ENCODE measurements around the gene RGS13.

The RGS13 gene

DNA sequence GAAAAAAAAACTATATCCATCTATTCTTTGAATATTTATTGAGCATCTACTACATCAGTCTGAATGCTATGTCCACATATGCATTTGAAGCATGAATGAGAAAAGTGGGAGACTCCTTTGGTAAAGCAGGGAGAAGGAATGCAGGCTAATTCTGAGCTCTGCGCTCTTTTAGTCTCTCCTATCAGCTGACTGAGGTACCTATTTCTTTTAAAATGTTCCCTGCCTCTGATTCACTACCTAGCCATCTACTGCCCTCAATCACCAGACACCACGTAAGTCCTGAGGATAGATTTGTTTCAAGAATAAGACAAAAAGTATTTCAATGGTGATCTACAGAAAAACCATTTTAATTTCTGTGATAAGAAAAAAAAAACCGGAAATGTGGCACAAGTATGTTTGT lies 3.8 kb upstream of the RGS13 start:
- Histone ChIP-seq H3K27ac (no peak overlapping the region), H3K9ac (no peak overlapping the region), H3K4me3 (ENCODE audit: low read depth, low read length) (no peak overlapping the region), H3K4me2 (ENCODE audit: low read length) (no peak overlapping the region), H3K36me3 (ENCODE audit: control insufficient read depth, insufficient read depth, low read length) (no peaks in the 10 kb centered on the region), H2AFZ (no peak overlapping the region), H3K79me2 (no peaks in the 10 kb centered on the region), H3K9me3 (ENCODE audit: control insufficient read depth, low read length) (no peaks in the 10 kb centered on the region), H3K4me1 (no peaks in the 10 kb centered on the region), H3K27me3 (ENCODE audit: control insufficient read depth, insufficient read depth, low read length) (no peaks in the 10 kb centered on the region)
- TF ChIP-seq, protein P1, sequence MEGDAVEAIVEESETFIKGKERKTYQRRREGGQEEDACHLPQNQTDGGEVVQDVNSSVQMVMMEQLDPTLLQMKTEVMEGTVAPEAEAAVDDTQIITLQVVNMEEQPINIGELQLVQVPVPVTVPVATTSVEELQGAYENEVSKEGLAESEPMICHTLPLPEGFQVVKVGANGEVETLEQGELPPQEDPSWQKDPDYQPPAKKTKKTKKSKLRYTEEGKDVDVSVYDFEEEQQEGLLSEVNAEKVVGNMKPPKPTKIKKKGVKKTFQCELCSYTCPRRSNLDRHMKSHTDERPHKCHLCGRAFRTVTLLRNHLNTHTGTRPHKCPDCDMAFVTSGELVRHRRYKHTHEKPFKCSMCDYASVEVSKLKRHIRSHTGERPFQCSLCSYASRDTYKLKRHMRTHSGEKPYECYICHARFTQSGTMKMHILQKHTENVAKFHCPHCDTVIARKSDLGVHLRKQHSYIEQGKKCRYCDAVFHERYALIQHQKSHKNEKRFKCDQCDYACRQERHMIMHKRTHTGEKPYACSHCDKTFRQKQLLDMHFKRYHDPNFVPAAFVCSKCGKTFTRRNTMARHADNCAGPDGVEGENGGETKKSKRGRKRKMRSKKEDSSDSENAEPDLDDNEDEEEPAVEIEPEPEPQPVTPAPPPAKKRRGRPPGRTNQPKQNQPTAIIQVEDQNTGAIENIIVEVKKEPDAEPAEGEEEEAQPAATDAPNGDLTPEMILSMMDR (IDR thresholded peaks at IDR 0.05) = no peak

DNA sequence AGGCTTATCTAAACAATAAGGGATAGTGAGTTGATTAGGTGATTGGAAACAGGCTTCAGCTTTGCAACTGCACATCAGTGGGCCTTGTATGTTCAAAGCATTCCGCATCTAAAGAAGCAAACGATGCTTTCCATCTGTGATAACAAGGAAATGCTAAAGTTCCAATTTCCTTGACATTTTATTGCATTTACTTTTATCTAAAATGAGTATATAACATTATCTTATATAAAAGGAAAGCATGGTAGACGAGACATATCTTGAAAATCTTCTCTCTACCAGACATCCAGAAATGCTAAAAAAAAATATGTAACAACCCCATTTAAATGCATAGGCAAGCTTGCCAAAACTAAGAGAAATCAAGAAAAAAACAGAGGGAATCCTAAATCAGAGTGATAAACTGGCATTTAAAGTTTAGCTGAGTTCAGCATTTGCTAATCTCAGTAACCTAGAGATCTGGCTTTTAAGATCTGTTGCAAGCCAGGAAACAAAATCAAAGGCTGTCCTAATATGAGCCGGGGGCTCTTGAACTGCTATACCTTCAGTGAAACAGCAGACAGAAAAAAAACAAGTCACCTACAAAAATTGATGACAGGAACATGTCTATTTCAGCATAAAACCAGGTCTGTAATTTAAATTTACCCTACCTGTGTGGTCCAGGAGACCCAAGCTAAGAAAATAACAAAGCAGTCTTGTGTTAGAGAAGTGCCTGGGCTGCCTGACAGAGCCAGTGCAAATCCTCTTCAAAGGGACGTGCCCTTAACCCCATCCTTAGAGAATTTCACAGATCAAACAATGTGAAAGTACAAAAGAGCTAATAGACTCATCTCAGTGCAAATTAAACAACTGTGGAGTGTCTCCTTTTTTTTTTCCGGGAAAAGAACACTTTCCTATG lies 3.1 kb upstream of the RGS13 start:
- no peaks in the 10 kb centered on the region for H3K4me1 ChIP-seq
- no peak overlapping the region for H3K4me2 ChIP-seq (ENCODE audit: low read length)
- H3K27ac ChIP-seq = no peak overlapping the region
- no peaks in the 10 kb centered on the region for H3K36me3 ChIP-seq (ENCODE audit: control insufficient read depth, insufficient read depth, low read length)
- no peaks in the 10 kb centered on the region for H3K79me2 ChIP-seq
- TF ChIP-seq, protein P1 (IDR thresholded peaks at IDR 0.05) = no peak
- no peaks in the 10 kb centered on the region for H3K27me3 ChIP-seq (ENCODE audit: control insufficient read depth, insufficient read depth, low read length)
- H3K9ac ChIP-seq = no peak overlapping the region
- H3K9me3 ChIP-seq (ENCODE audit: control insufficient read depth, low read length) = no peaks in the 10 kb centered on the region
- H3K4me3 ChIP-seq (ENCODE audit: low read depth, low read length) = no peak overlapping the region
- H2AFZ ChIP-seq = no peak overlapping the region

DNA sequence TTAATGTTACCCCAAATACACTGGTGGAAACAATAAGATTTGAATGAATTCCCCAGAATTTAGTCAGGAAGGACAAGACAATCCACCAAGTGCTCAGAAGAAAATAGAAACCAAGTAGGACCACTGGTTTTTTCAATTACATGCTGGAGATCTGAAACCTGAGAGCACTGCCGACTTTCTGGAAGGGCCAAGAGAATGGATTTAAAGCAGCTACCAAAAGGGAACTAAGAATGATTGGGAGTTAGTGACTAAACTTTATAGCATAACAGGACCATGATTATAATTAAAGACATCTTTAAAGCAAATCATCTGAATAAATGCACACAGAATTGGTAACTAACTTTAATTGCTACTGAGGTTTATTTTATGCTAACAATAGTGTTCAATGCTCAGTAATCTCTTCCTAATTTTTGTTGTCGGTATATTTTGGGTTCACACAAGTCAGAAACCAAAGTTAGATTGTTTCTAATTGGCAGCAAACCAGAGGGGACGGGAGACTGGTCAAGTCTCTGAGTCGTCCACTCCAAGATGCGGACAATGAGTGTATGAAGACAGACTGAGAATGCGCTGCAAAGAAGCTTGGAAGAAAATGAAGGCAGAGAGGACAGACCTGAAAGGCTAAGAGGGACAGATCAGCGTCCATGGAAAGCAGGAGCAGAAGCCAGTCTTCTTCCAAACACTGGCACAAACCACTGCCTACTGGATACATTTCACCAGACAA lies 2.3 kb upstream of the RGS13 start:
- H3K27ac ChIP-seq = no peak overlapping the region
- no peaks in the 10 kb centered on the region for H3K9me3 ChIP-seq (ENCODE audit: control insufficient read depth, low read length)
- H3K4me1 ChIP-seq = no peaks in the 10 kb centered on the region
- H3K27me3 ChIP-seq (ENCODE audit: control insufficient read depth, insufficient read depth, low read length) = no peaks in the 10 kb centered on the region
- H3K4me2 ChIP-seq (ENCODE audit: low read length) = no peak overlapping the region
- no peaks in the 10 kb centered on the region for H3K36me3 ChIP-seq (ENCODE audit: control insufficient read depth, insufficient read depth, low read length)
- TF ChIP-seq, protein P1 (IDR thresholded peaks at IDR 0.05) = no peak
- H3K4me3 ChIP-seq (ENCODE audit: low read depth, low read length) = no peak overlapping the region
- no peak overlapping the region for H3K9ac ChIP-seq
- H2AFZ ChIP-seq = no peak overlapping the region
- no peaks in the 10 kb centered on the region for H3K79me2 ChIP-seq

DNA sequence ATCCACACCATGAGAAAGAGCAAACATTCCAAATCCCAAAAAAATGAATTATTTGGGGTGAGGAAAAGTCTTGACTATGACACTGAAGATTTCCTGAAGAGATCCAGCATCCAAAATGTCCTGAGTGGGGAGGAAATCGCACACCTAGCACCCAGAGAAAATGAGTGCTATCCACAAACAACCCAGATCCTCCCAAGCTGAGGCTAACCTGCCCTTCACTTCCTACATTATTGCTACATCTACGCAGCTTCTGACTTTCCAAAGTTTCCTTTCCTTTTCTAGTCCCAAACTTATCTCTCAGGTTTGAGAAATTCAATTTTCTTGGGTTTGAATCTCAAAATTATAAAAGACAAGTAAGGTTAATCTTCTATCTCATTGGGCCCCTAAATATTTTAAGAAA lies 906 bp upstream of the RGS13 start:
- TF ChIP-seq, protein P1 (IDR thresholded peaks at IDR 0.05) = no peak
- no peak overlapping the region for H3K4me3 ChIP-seq (ENCODE audit: low read depth, low read length)
- no peaks in the 10 kb centered on the region for H3K9me3 ChIP-seq (ENCODE audit: control insufficient read depth, low read length)
- no peaks in the 10 kb centered on the region for H3K4me1 ChIP-seq
- H2AFZ ChIP-seq = no peak overlapping the region
- no peaks in the 10 kb centered on the region for H3K36me3 ChIP-seq (ENCODE audit: control insufficient read depth, insufficient read depth, low read length)
- no peaks in the 10 kb centered on the region for H3K27me3 ChIP-seq (ENCODE audit: control insufficient read depth, insufficient read depth, low read length)
- no peak overlapping the region for H3K27ac ChIP-seq
- H3K9ac ChIP-seq = no peak overlapping the region
- H3K4me2 ChIP-seq (ENCODE audit: low read length) = no peak overlapping the region
- no peaks in the 10 kb centered on the region for H3K79me2 ChIP-seq

Data from parathyroid adenoma (tissue), 2 donors.